Endothelial cell of umbilical vein (primary cell): ENCODE data around the gene CHN2. TPM values are rescaled to one million over a fixed set of nuclear protein-coding genes. Genes with fewer than 3 reads are reported as not detected.

Experiments
- BruUV-seq: library from RNA; stranded (reverse); fragments of 400-500 nt; replicated peaks from 2 replicates; lab custom pipeline; 2021; lab: Mats Ljungman, UMichigan
- CTCF ChIA-PET: fragments of 300-600, 350-600 bp; sonication (Branson Sonifier 250); formaldehyde crosslinking; loops from one replicate; lab custom pipeline; 2021; ENCODE audit warnings: antibody characterized with exemption, inconsistent platforms; lab: Charles Lee
- POLR2A ChIA-PET: fragments of 300-600, 350-600 bp; sonication (Branson Sonifier 250); formaldehyde crosslinking; loops from one replicate; lab custom pipeline; 2021; ENCODE audit warnings: antibody characterized with exemption, inconsistent platforms; lab: Charles Lee
- DNase-seq: peaks from one replicate; pipeline ENCODE4 v3.0.0-alpha.2; 2011; ENCODE audit warnings: low read depth, low spot score
- FAIRE-seq: peaks from 2 replicates; lab custom pipeline; 2011; peaks lifted over from hg19 to GRCh38; lab: Jason Lieb, UNC
- H2AFZ ChIP-seq: 2 replicates; pipeline ENCODE4 v1.6.0; 2012; ENCODE audit warnings: low read depth, low read length, control low read depth, inconsistent platforms
- H3K27ac ChIP-seq: 2 replicates; pipeline ENCODE4 v1.5.1; 2011; ENCODE audit warnings: low read depth, mild to moderate bottlenecking, control low read depth, low read length, moderate library complexity; ENCODE audit not compliant: insufficient read depth
- H3K27me3 ChIP-seq, 2 experiments: 2 replicates each; pipeline versions ENCODE4 v1.6.0 to v1.6.1; 2011; ENCODE audit warnings: low read length in 2 of 2, mixed read lengths in 1 of 2; ENCODE audit not compliant: control insufficient read depth in 2 of 2, insufficient read depth in 2 of 2
- H3K36me3 ChIP-seq, 2 experiments: 2 replicates in 1 of 2; 3 replicates in 1 of 2; pipeline ENCODE4 v1.5.1; 2011; ENCODE audit warnings: low read length in 2 of 2, mild to moderate bottlenecking in 1 of 2, moderate library complexity in 1 of 2; ENCODE audit not compliant: control insufficient read depth in 2 of 2, insufficient read depth in 2 of 2; ENCODE audit errors: extremely low read depth in 1 of 2
- H3K4me1 ChIP-seq: 3 replicates; pipeline ENCODE4 v1.5.1; 2011; ENCODE audit warnings: mild to moderate bottlenecking, low read length; ENCODE audit not compliant: control insufficient read depth, insufficient read depth; ENCODE audit errors: extremely low read depth
- H3K4me2 ChIP-seq: 2 replicates; pipeline ENCODE4 v1.6.1; 2011; ENCODE audit warnings: low read length, control low read depth, mixed read lengths; ENCODE audit not compliant: insufficient read depth
- H3K4me3 ChIP-seq, 3 experiments: fragments of 200-600 bp in 1 of 3; sonication (generic), shearing (Covaris generic) in 1 of 3; replicated peaks in 1 of 3; 2 replicates each; pipeline ENCODE4 v1.5.1; 2011 to 2016; ENCODE audit warnings: control low read depth in 3 of 3, low read length in 3 of 3, mild to moderate bottlenecking in 2 of 3, inconsistent platforms in 1 of 3, low read depth in 1 of 3, moderate library complexity in 1 of 3; ENCODE audit not compliant: insufficient read depth in 1 of 3
- H3K79me2 ChIP-seq: 2 replicates; pipeline ENCODE4 v1.6.0; 2012; ENCODE audit warnings: low read length, inconsistent platforms; ENCODE audit not compliant: control insufficient read depth, insufficient read depth
- H3K9ac ChIP-seq: replicated peaks from 2 replicates; pipeline ENCODE3; 2011; ENCODE audit warnings: low read length, control low read depth; ENCODE audit not compliant: insufficient read depth; ENCODE audit errors: extremely low read depth
- H3K9me1 ChIP-seq: replicated peaks from 3 replicates; pipeline ENCODE4 v1.6.0; 2011; ENCODE audit warnings: mild to moderate bottlenecking, low read length; ENCODE audit not compliant: control insufficient read depth, insufficient read depth; ENCODE audit errors: extremely low read depth
- H3K9me3 ChIP-seq: replicated peaks from 2 replicates; pipeline ENCODE4 v1.5.1; 2012; ENCODE audit warnings: low read length, inconsistent platforms; ENCODE audit not compliant: control insufficient read depth, insufficient read depth
- H4K20me1 ChIP-seq: replicated peaks from 2 replicates; pipeline ENCODE3; 2011; ENCODE audit warnings: mild to moderate bottlenecking, low read length; ENCODE audit not compliant: control insufficient read depth, insufficient read depth; ENCODE audit errors: extremely low read depth
- CTCF ChIP-seq, 2 donors: IDR thresholded peaks; 1 replicate in 1 of 2; 2 replicates in 1 of 2; pipeline ENCODE4 v1.5.1; 2011; ENCODE audit warnings: low read length in 2 of 2, mild to moderate bottlenecking in 2 of 2, moderate library complexity in 2 of 2, control low read depth in 1 of 2, inconsistent platforms in 1 of 2, low read depth in 1 of 2; ENCODE audit not compliant: insufficient read depth in 1 of 2; ENCODE audit errors: extremely low read depth in 1 of 2
- EZH2 ChIP-seq: IDR thresholded peaks from 2 replicates; pipeline ENCODE4 v1.6.1; 2012; ENCODE audit warnings: borderline replicate concordance, low read depth, mild to moderate bottlenecking, moderate library complexity, low read length, inconsistent platforms; ENCODE audit not compliant: severe bottlenecking
- FOS ChIP-seq: IDR thresholded peaks from 2 replicates; pipeline ENCODE4 v1.6.1; 2011; ENCODE audit warnings: mild to moderate bottlenecking, low read length, moderate library complexity, borderline replicate concordance; ENCODE audit not compliant: insufficient read depth
- GATA2 ChIP-seq: IDR thresholded peaks from 2 replicates; pipeline ENCODE4 v1.7.0; 2011; ENCODE audit warnings: low read depth, mild to moderate bottlenecking, moderate library complexity, mixed read lengths, low read length; ENCODE audit not compliant: insufficient read length, insufficient read depth
- JUN ChIP-seq: IDR thresholded peaks from 2 replicates; pipeline ENCODE4 v1.6.1; 2011; ENCODE audit warnings: borderline replicate concordance, low read depth; ENCODE audit not compliant: insufficient read length, insufficient read depth
- MAX ChIP-seq: IDR thresholded peaks from 2 replicates; pipeline ENCODE4 v1.6.1; 2011; ENCODE audit not compliant: insufficient read depth, insufficient read length
- MYC ChIP-seq: IDR thresholded peaks from one replicate; pipeline ENCODE4 v1.6.1; 2011; ENCODE audit warnings: mild to moderate bottlenecking, low read depth, low read length
- POLR2A ChIP-seq: IDR thresholded peaks from 2 replicates; pipeline ENCODE4 v1.6.1; 2012; ENCODE audit warnings: low read depth, mild to moderate bottlenecking, control low read depth, low read length
- POLR2AphosphoS5 ChIP-seq: IDR thresholded peaks from 2 replicates; pipeline ENCODE4 v1.6.1; 2012; ENCODE audit warnings: low read depth, mild to moderate bottlenecking, control low read depth, low read length, moderate library complexity; ENCODE audit not compliant: insufficient read depth
- dilution Hi-C: fragments of 300-500 bp; cut with MboI; formaldehyde crosslinking; loops from one replicate; pipeline ENCODE4 v1.15.0; 2019; ENCODE audit warnings: low sequenced_read_pairs; ENCODE audit not compliant: extremely low pct_ligation_motif_present
- intact Hi-C: fragments of 100-400 bp; cut with micrococcal nuclease; formaldehyde crosslinking; loops from one replicate; pipeline ENCODE4 v1.10.0; 2022
- polyA plus RNA-seq, 4 experiments: library from polyadenylated mRNA; depleted of rRNA in 3 of 4; stranded (reverse) in 3 of 4; unstranded in 1 of 4; fragments of >200 nt; gene quantifications; 2 replicates each; pipeline versions ENCODE4 v1.2.1 to v1.2.3, GENCODE V29; 2011 to 2012; ENCODE audit warnings: missing spikeins in 1 of 4
- total RNA-seq: library from RNA; stranded (reverse); gene quantifications from 2 replicates; pipeline ENCODE4 v1.2.3, GENCODE V29; 2021

Gene CHN2
- total and polyA plus RNA-seq, 2 donors (not counting 3 experiments of a cell fraction or from before 2014, with no cell fraction given): 1.4 to 5.0 TPM

DNA sequence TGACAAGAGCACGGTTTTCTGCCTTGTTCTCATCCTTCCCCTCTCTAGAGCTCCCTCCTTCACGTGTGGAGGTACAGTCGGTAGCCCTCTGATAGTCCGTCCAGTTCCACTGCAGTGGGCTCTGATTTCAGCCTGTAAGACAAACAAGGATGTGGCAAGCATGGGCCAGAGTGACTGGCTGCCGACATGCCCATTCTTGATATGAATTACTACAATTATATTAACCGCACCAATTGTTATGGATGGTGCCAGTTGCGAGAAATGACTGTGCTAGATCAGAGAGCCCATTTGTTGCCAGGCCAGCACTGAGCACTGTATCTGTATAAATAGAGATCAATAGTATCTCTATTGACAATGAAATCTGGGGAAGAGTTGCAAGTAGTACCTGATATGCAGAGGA lies 146.6 kb downstream of the CHN2 start:
- intact Hi-C loops: no loop called here

DNA sequence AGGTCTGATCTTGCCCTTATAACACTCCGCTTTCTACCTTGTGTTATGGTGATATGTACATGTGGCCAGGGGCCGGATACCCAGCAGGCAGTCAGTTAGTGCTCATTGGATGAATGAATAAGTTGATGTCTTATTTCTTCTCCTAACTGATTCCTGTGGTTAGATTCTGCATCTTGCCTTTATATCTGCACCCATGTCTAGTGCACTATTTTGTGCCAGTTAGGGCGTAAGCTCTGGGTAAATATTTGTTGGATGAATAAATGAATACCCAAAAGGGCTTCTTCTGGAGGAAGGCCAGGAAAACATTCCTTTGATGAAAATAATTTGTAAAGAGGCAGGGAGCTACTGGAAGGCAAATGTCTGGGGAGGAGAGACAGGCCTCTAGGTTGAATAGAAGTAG lies 148.2 kb downstream of the CHN2 start:
- CTCF ChIA-PET: interaction anchor here (0.9 to 5.5 kb wide), 4 partner anchors 153 to 421 kb away, joined by 3 to 105 read pairs (median 3); no protein-coding TSS in a partner anchor
- Histone ChIP-seq H3K4me1 (no peaks in the 10 kb centered on the region), H3K9me3 (no peaks in the 10 kb centered on the region), H3K36me3 (no peaks in the 10 kb centered on the region), H3K27ac (no peak overlapping the region), H3K4me2 (no peak overlapping the region), H3K79me2 (no peaks in the 10 kb centered on the region), H3K9me1 (no peaks in the 10 kb centered on the region), H3K27me3 (no peaks in the 10 kb centered on the region), H3K4me3 (no peak overlapping the region), H2AFZ (no peak overlapping the region), H4K20me1 (no peaks in the 10 kb centered on the region), H3K9ac (no peak overlapping the region)
- intact Hi-C loops: no loop called here
- no peak for FAIRE-seq
- POLR2A ChIA-PET: no interaction called here
- TF ChIP-seq FOS (no peak), EZH2 (no peak), MAX (no peak), CTCF (IDR thresholded peaks at IDR 0.05; ENCODE audit: extremely low read depth in 1 of 2, insufficient read depth in 1 of 2, low read depth in 1 of 2, low read length in 2 of 2) (no peak), GATA2 (no peak), JUN (no peak), POLR2A (no peak), MYC (no peak), POLR2AphosphoS5 (no peak)
- no peak for DNase-seq
- BruUV-seq: no TSS peak
- dilution Hi-C loops: no loop called here

More for the DNA sequence above, 146.6 kb downstream of the CHN2 start:
- H3K4me3 ChIP-seq: no peak overlapping the region
- H3K79me2 ChIP-seq: no peaks in the 10 kb centered on the region
- BruUV-seq: no TSS peak
- H3K9ac ChIP-seq: no peak overlapping the region
- no peaks in the 10 kb centered on the region for H3K36me3 ChIP-seq
- no peak overlapping the region for H3K4me2 ChIP-seq
- DNase-seq (no peak), FAIRE-seq (no peak)
- TF ChIP-seq EZH2 (no peak), GATA2 (no peak), POLR2A (no peak), MAX (no peak), JUN (no peak), POLR2AphosphoS5 (no peak), FOS (no peak)
- ChIA-PET POLR2A (no interaction called here), CTCF (interaction anchor here (1.0 kb wide), 1 partner anchor 152 kb away, joined by 3 read pairs; no protein-coding TSS in a partner anchor)
- H3K9me3 ChIP-seq: no peaks in the 10 kb centered on the region
- H3K9me1 ChIP-seq: no peaks in the 10 kb centered on the region
- H3K4me1 ChIP-seq: no peaks in the 10 kb centered on the region
- dilution Hi-C loops: no loop called here
- no peaks in the 10 kb centered on the region for H3K27me3 ChIP-seq
- H3K27ac ChIP-seq: no peak overlapping the region
- H2AFZ ChIP-seq: no peak overlapping the region
- H4K20me1 ChIP-seq: no peaks in the 10 kb centered on the region
